ENCODE measurements around the gene MFN2. TPM values are rescaled to one million over a fixed set of nuclear protein-coding genes. Genes with fewer than 3 reads are reported as not detected.
"Not testable (repeated sequence)": the region's sequence is repeated elsewhere in the genome, so short reads cannot be mapped to it uniquely, and the experiment has no call there.

Gene MFN2
- total and polyA plus RNA-seq, 2 of the 8 experiments (the other 6 are each of a cell fraction or from before 2014, with no cell fraction given) = 34.0 to 62.5 TPM

- not testable (repeated sequence) for FAIRE-seq; H3K9ac ChIP-seq (replicated peaks in 1 of 4; ENCODE audit: extremely low read depth in 1 of 4, low read depth in 3 of 4, low read length in 3 of 4); H2BK15ac ChIP-seq (ENCODE audit: low read length); H2BK20ac ChIP-seq (ENCODE audit: low read length); H2BK12ac ChIP-seq (ENCODE audit: low read depth, low read length); H3K27ac ChIP-seq (ENCODE audit: low read depth, low read length); DNase-seq (ENCODE audit: low read depth in 1 of 2, low spot score in 2 of 2); H3K56ac ChIP-seq (replicated peaks; ENCODE audit: insufficient read length, low read depth, low read length); H3K79me2 ChIP-seq (ENCODE audit: control insufficient read depth in 1 of 2, insufficient read depth in 2 of 2, low read length in 2 of 2); H3K23me2 ChIP-seq (ENCODE audit: low read depth, low read length); H3K23ac ChIP-seq (ENCODE audit: insufficient read length); H3K4me2 ChIP-seq (ENCODE audit: insufficient read depth in 1 of 2, low read depth in 2 of 2, low read length in 2 of 2); H4K20me1 ChIP-seq (replicated peaks in 1 of 2; ENCODE audit: control insufficient read depth in 1 of 2, insufficient read depth in 2 of 2, low read length in 2 of 2); H2BK5ac ChIP-seq (ENCODE audit: low read depth, low read length); H2BK120ac ChIP-seq (replicated peaks; ENCODE audit: low read depth, low read length); H3K4ac ChIP-seq (replicated peaks; ENCODE audit: insufficient read length, low read depth, low read length); H2AK5ac ChIP-seq (ENCODE audit: low read depth, low read length); H4K8ac ChIP-seq (ENCODE audit: extremely low read depth, insufficient read depth, low read length); H2AFZ ChIP-seq (ENCODE audit: low read length); H3K27me3 ChIP-seq (replicated peaks in 1 of 4; ENCODE audit: control insufficient read depth in 3 of 4, extremely low read depth in 1 of 4, insufficient read depth in 3 of 4, low read length in 3 of 4); H3K9me3 ChIP-seq (ENCODE audit: insufficient read depth in 2 of 2, low read depth in 1 of 2, low read length in 1 of 2); H3K4me1 ChIP-seq (replicated peaks in 1 of 4; ENCODE audit: control insufficient read depth in 3 of 4, insufficient read depth in 4 of 4, low read length in 3 of 4); H3K79me1 ChIP-seq (ENCODE audit: low read depth, low read length); H4K5ac ChIP-seq (ENCODE audit: insufficient read length, low read depth, low read length); H3K14ac ChIP-seq (ENCODE audit: insufficient read length); H3K4me3 ChIP-seq (ENCODE audit: extremely low read depth in 1 of 4, insufficient read depth in 2 of 4, low read depth in 3 of 4, low read length in 4 of 4); H3K18ac ChIP-seq (ENCODE audit: extremely low read depth, low read length); H4K91ac ChIP-seq (replicated peaks; ENCODE audit: insufficient read length, low read length)
- POLR2A ChIA-PET (ENCODE audit: partially characterized antibody) = interaction anchor here (1.3 to 8.5 kb wide), 2 partner anchors 14 to 227 kb away, joined by 3 to 66 read pairs; partner anchors contain the start of gene MIIP
- WGBS, 2 experiments (ENCODE audit: extremely low coverage in 1 of 2, insufficient coverage in 1 of 2, insufficient read length in 1 of 2, insufficient replicate concordance in 2 of 2, low coverage in 1 of 2, low lambda C conversion rate in 2 of 2, missing lambda C conversion rate in 1 of 2) = 93% methylated on average over 5 of the region's 5 CpGs; no CpG with 5 or more reads in 1 of the 2 experiments
- CTCF ChIA-PET (ENCODE audit: partially characterized antibody) = interaction anchor here (1.2 to 1.5 kb wide), 2 partner anchors 37 to 46 kb away, joined by 3 to 4 read pairs; no protein-coding TSS in a partner anchor
- peaks cover 3 to 18% (median 14%) of the 10 kb centered on the region in 4 experiments; a peak in 6 of 8 replicates for H3K36me3 ChIP-seq (ENCODE audit: control insufficient read depth in 2 of 4, insufficient read depth in 4 of 4, low read length in 3 of 4)
These were observed 53.2 kb downstream of the MFN2 start for GRCh38 chr1:12033441-12033840.

Measured in H1 (cell line).